ENCODE results near the gene BRAT1. TPM values are rescaled to one million over a fixed set of nuclear protein-coding genes. Genes with fewer than 3 reads are reported as not detected.

BRAT1 gene
- total RNA-seq, 4 donors from 2014 or later, result 40.5 to 88.4 (median 60.6) TPM

GRCh38 chr7:2580636-2581035, 25.3 kb upstream of the BRAT1 start:
- intact Hi-C loops (cut with DNase I; ENCODE audit: low total_unique reads), result no loop called here
- TF ChIP-seq CTCF (IDR thresholded peaks at IDR 0.05) (no peak), POLR2A (IDR thresholded peaks at IDR 0.05) (no peak)
- DNase-seq (ENCODE audit: low spot score in 2 of 2), result no peak
- no peak overlapping the region for H3K4me3 ChIP-seq (ENCODE audit: low read depth, poor library complexity, severe bottlenecking)
- WGBS, 2 donors, result 93 to 95% methylated on average over 11 of the region's 11 CpGs

- no peak for DNase-seq (ENCODE audit: low spot score in 2 of 2)
- TF ChIP-seq POLR2A (IDR thresholded peaks at IDR 0.05), result no peak
- no peak for TF ChIP-seq CTCF (IDR thresholded peaks at IDR 0.05)
- H3K4me3 ChIP-seq (ENCODE audit: low read depth, poor library complexity, severe bottlenecking), result no peak overlapping the region
- intact Hi-C loops (cut with DNase I; ENCODE audit: low total_unique reads), result no loop called here
- WGBS, 2 donors, result 94 to 96% methylated on average over 69 to 73 of the region's 73 CpGs
Observed at GRCh38 chr7:2577914-2578680, 22.8 kb upstream of the BRAT1 start.

- H3K4me3 ChIP-seq (ENCODE audit: low read depth, poor library complexity, severe bottlenecking), result no peak overlapping the region
- intact Hi-C loops (cut with DNase I; ENCODE audit: low total_unique reads), result no loop called here
- WGBS, 2 donors, result 91 to 92% methylated on average over 56 of the region's 56 CpGs
- TF ChIP-seq POLR2A (IDR thresholded peaks at IDR 0.05) (no peak), CTCF (IDR thresholded peaks at IDR 0.05) (no peak)
- no peak for DNase-seq (ENCODE audit: low spot score in 2 of 2)
Observed at GRCh38 chr7:2576742-2577491, 21.6 kb upstream of the BRAT1 start.

- no peak for TF ChIP-seq CTCF (IDR thresholded peaks at IDR 0.05)
- no peak for TF ChIP-seq POLR2A (IDR thresholded peaks at IDR 0.05)
- WGBS, 2 donors, result 85 to 88% methylated on average over 21 of the region's 21 CpGs
- intact Hi-C loops (cut with DNase I; ENCODE audit: low total_unique reads), result no loop called here
- no peak for DNase-seq (ENCODE audit: low spot score in 2 of 2)
- H3K4me3 ChIP-seq (ENCODE audit: low read depth, poor library complexity, severe bottlenecking), result no peak overlapping the region
Observed at GRCh38 chr7:2575733-2576340, 20.5 kb upstream of the BRAT1 start.

- WGBS, 2 donors, result 81 to 86% methylated on average over 19 to 21 of the region's 21 CpGs
- intact Hi-C loops (cut with DNase I; ENCODE audit: low total_unique reads), result no loop called here
- DNase-seq (ENCODE audit: low spot score in 2 of 2), result no peak
- no peak overlapping the region for H3K4me3 ChIP-seq (ENCODE audit: low read depth, poor library complexity, severe bottlenecking)
- no peak for TF ChIP-seq CTCF (IDR thresholded peaks at IDR 0.05)
- TF ChIP-seq POLR2A (IDR thresholded peaks at IDR 0.05), result no peak
Observed at GRCh38 chr7:2575046-2575732, 19.9 kb upstream of the BRAT1 start.

Measured in lower leg skin (tissue), 4 donors.